ENCODE measurements around the gene HSD17B12.

The HSD17B12 gene

DNA sequence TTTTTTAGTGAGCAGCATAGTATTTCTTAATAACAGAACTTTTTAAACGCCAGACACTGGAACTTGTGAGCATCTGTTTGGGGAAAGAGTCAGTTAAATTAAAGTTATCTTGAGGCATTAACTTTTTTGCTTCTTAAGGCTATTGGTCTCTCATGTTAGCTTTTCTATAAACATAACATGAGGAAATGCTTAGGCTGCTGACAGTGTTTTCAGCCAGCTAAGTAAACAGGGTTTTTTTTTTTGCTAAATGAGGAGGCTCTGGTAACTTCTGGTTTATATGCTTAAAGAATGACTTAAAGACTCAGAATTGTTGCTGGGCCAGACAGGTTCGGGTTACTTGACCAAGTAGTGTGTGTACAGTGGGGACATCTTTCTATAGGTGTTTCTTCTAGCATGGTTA is 104.3 kb downstream of the HSD17B12 start:
- no peak for TF ChIP-seq CTCF (IDR thresholded peaks at IDR 0.05; ENCODE audit: control extremely low read depth, extremely low read depth, low read depth, missing control alignments)
- CTCF ChIA-PET, result no interaction called here
- POLR2A ChIA-PET, result interaction anchor here (0.5 kb wide), 1 partner anchor 48 kb away, joined by 4 read pairs; no protein-coding TSS in a partner anchor
- DNase-seq (ENCODE audit: extremely low spot score), result no peak

GRCh38 chr11:43785318-43785717 is 104.8 kb downstream of the HSD17B12 start:
- ChIA-PET POLR2A (no interaction called here), CTCF (interaction anchor here (1.0 kb wide), 1 partner anchor 30 kb away, joined by 3 read pairs; no protein-coding TSS in a partner anchor)
- DNase-seq (ENCODE audit: extremely low spot score), result no peak
- TF ChIP-seq CTCF (IDR thresholded peaks at IDR 0.05; ENCODE audit: control extremely low read depth, extremely low read depth, low read depth, missing control alignments), result no peak

DNA sequence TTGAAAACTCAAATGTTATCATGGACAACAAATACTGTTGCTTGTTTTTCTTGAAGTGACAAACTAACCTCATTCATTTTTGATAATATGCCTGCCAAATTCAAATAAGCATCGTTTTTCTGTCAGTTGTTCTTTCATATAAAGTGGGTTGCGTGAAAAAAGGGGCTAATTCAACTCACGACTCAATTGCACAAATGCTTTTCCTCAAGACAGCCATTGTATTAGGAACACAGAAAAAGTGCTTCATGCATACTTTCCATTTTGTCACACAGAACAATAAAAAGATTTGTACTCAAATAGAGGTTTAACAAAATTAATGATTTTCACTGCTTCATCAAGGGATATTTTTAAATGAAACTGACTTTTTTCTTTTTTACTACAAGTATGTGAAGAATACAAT is 105.5 kb downstream of the HSD17B12 start:
- CTCF ChIA-PET, result interaction anchor here (1.0 kb wide), 1 partner anchor 30 kb away, joined by 3 read pairs; no protein-coding TSS in a partner anchor
- TF ChIP-seq CTCF (IDR thresholded peaks at IDR 0.05; ENCODE audit: control extremely low read depth, extremely low read depth, low read depth, missing control alignments), result no peak
- no peak for DNase-seq (ENCODE audit: extremely low spot score)
- POLR2A ChIA-PET, result no interaction called here

DNA sequence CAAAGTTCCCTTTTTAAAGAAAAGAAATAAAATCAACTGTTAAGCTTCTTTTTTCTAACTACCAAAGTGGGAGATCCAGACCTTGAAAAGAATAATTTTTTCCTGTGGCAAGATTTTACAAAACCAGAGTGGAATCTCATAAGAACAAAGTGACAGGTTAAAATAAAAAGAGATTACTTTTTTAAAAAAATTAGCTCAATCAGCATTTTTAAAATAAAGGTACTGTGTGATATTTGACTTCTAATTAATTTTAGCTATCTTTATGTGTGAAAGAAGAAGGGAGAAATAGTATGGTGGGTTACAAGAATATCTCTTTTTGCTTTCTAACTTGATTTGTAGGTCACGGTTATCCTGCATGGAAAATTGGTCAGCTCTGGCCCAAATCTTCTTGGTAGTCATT is 107.3 kb downstream of the HSD17B12 start:
- CTCF ChIA-PET, result interaction anchor here (1.7 to 2.0 kb wide), 3 partner anchors 9 to 38 kb away, joined by 7 to 8 read pairs (median 7); no protein-coding TSS in a partner anchor
- TF ChIP-seq CTCF (IDR thresholded peaks at IDR 0.05; ENCODE audit: control extremely low read depth, extremely low read depth, low read depth, missing control alignments), result no peak
- POLR2A ChIA-PET, result no interaction called here
- DNase-seq (ENCODE audit: extremely low spot score), result no peak

- CTCF ChIA-PET, result interaction anchor here (1.1 to 2.0 kb wide), 6 partner anchors 9 to 221 kb away, joined by 3 to 8 read pairs (median 6); no protein-coding TSS in a partner anchor
- TF ChIP-seq CTCF (IDR thresholded peaks at IDR 0.05; ENCODE audit: control extremely low read depth, extremely low read depth, low read depth, missing control alignments), result no peak
- no peak for DNase-seq (ENCODE audit: extremely low spot score)
- POLR2A ChIA-PET, result no interaction called here
These were observed 107.9 kb downstream of the HSD17B12 start for GRCh38 chr11:43788421-43788820.

DNA sequence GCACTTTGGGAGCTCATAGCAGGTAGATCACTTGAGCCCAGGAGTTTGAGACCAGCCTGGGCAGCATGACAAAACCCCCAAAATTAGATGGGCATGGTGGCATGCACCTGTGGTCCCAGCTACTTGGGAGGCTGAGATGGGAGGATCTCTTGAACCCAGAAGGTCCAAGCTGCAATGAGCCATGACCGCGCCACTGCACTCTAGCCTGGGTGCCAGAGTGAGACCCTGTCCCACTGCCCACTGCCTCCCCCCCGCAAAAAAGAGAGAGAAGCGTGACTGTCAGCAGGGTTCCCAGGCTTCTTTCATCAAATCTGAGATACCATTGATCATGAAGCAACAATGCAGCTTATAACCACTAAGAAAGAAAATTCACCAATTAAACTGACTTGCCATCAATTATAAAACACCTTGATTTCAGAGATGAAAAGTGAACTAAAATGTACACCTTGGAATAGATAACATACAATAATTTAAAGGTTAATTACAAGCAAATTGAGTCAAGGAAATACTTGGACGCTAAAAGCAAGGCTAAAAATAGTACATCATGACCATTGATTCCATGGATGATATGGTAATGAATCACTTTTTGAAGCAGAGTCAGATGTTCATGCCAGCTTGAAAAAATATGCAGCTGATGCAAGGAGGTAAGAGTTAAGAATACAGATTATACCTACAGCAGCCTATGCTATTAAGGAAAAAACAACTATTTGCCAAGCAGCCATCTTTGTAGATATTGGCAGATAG is 109.3 kb downstream of the HSD17B12 start:
- ChIA-PET CTCF (interaction anchor here (1.3 to 2.0 kb wide), 5 partner anchors 7 to 223 kb away, joined by 3 to 8 read pairs (median 6); no protein-coding TSS in a partner anchor), POLR2A (no interaction called here)
- DNase-seq (ENCODE audit: extremely low spot score), result no peak
- TF ChIP-seq CTCF (IDR thresholded peaks at IDR 0.05; ENCODE audit: control extremely low read depth, extremely low read depth, low read depth, missing control alignments), result no peak
